ENCODE data around the gene NOPCHAP1.
A peak's percentile ranks its signal among the peaks of the same experiment; 100 is the strongest.

- TF ChIP-seq POLR2AphosphoS5 (IDR thresholded peaks at IDR 0.05; ENCODE audit: low read depth, low read length) (no peak), SRF (IDR thresholded peaks at IDR 0.05; ENCODE audit: low read depth) (no peak), POLR2A (IDR thresholded peaks at IDR 0.05; ENCODE audit: borderline replicate concordance, extremely low read depth, insufficient read depth, insufficient read length) (peak; percentile 2), RAD21 (IDR thresholded peaks at IDR 0.05; ENCODE audit: low read depth) (0 out of 2 replicates have a peak, but pooled peaks have one; percentile 19), TCF7L2 (IDR thresholded peaks at IDR 0.05; ENCODE audit: borderline replicate concordance, extremely low read depth, insufficient read depth, insufficient read length) (no peak), EGR1 (IDR thresholded peaks at IDR 0.05; ENCODE audit: low read depth) (no peak; the same call in 1 of the 2 replicates), FOSL1 (IDR thresholded peaks at IDR 0.05; ENCODE audit: low read depth) (no peak), EZH2 (IDR thresholded peaks at IDR 0.05) (no peak), CEBPB (IDR thresholded peaks at IDR 0.05; ENCODE audit: low read depth) (no peak), YY1 (IDR thresholded peaks at IDR 0.05; ENCODE audit: extremely low read depth, insufficient replicate concordance, low read depth, low read length) (no peak), ZBTB33 (IDR thresholded peaks at IDR 0.05; ENCODE audit: extremely low read depth, insufficient replicate concordance, low read length) (no peak)
- TF ChIP-seq, protein P1, sequence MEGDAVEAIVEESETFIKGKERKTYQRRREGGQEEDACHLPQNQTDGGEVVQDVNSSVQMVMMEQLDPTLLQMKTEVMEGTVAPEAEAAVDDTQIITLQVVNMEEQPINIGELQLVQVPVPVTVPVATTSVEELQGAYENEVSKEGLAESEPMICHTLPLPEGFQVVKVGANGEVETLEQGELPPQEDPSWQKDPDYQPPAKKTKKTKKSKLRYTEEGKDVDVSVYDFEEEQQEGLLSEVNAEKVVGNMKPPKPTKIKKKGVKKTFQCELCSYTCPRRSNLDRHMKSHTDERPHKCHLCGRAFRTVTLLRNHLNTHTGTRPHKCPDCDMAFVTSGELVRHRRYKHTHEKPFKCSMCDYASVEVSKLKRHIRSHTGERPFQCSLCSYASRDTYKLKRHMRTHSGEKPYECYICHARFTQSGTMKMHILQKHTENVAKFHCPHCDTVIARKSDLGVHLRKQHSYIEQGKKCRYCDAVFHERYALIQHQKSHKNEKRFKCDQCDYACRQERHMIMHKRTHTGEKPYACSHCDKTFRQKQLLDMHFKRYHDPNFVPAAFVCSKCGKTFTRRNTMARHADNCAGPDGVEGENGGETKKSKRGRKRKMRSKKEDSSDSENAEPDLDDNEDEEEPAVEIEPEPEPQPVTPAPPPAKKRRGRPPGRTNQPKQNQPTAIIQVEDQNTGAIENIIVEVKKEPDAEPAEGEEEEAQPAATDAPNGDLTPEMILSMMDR (IDR thresholded peaks at IDR 0.05 in 2 of 3, conservative IDR thresholded peaks at IDR 0.05 in 1 of 3; ENCODE audit: borderline replicate concordance in 1 of 3, insufficient read depth in 1 of 3, low read depth in 2 of 3, low read length in 2 of 3), result peak in 2 of 3 experiments; percentile 22 to 37; a peak in 1 of 6 replicates
- TF ChIP-seq, protein P2, sequence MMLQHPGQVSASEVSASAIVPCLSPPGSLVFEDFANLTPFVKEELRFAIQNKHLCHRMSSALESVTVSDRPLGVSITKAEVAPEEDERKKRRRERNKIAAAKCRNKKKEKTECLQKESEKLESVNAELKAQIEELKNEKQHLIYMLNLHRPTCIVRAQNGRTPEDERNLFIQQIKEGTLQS (IDR thresholded peaks at IDR 0.05), result no peak
- TF ChIP-seq, protein P3, sequence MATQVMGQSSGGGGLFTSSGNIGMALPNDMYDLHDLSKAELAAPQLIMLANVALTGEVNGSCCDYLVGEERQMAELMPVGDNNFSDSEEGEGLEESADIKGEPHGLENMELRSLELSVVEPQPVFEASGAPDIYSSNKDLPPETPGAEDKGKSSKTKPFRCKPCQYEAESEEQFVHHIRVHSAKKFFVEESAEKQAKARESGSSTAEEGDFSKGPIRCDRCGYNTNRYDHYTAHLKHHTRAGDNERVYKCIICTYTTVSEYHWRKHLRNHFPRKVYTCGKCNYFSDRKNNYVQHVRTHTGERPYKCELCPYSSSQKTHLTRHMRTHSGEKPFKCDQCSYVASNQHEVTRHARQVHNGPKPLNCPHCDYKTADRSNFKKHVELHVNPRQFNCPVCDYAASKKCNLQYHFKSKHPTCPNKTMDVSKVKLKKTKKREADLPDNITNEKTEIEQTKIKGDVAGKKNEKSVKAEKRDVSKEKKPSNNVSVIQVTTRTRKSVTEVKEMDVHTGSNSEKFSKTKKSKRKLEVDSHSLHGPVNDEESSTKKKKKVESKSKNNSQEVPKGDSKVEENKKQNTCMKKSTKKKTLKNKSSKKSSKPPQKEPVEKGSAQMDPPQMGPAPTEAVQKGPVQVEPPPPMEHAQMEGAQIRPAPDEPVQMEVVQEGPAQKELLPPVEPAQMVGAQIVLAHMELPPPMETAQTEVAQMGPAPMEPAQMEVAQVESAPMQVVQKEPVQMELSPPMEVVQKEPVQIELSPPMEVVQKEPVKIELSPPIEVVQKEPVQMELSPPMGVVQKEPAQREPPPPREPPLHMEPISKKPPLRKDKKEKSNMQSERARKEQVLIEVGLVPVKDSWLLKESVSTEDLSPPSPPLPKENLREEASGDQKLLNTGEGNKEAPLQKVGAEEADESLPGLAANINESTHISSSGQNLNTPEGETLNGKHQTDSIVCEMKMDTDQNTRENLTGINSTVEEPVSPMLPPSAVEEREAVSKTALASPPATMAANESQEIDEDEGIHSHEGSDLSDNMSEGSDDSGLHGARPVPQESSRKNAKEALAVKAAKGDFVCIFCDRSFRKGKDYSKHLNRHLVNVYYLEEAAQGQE (IDR thresholded peaks at IDR 0.05; ENCODE audit: low read depth), result no peak
These were observed 27.2 kb upstream of the NOPCHAP1 start for GRCh38 chr12:104958805-104959334.
